GM04503 (cell line): ENCODE data around the gene COL1A2.

Source experiments
- DNase-seq: peaks from one replicate; pipeline ENCODE4 v3.0.0-alpha.2; 2012; ENCODE audit warnings: low read depth

The COL1A2 gene

GRCh38 chr7:94410413-94411187, 15.9 kb downstream of the COL1A2 start:
- no peak for DNase-seq

- no peak for DNase-seq
Measured at GRCh38 chr7:94411188-94411466, 16.4 kb downstream of the COL1A2 start.

GRCh38 chr7:94412762-94413322, 18.1 kb downstream of the COL1A2 start:
- DNase-seq, result no peak

GRCh38 chr7:94414481-94414880, 19.8 kb downstream of the COL1A2 start:
- DNase-seq, result no peak

GRCh38 chr7:94414980-94415379, 20.3 kb downstream of the COL1A2 start:
- no peak for DNase-seq

- no peak for DNase-seq
Measured at GRCh38 chr7:94417306-94417705, 22.6 kb downstream of the COL1A2 start.

- DNase-seq, result no peak
Measured at GRCh38 chr7:94417901-94418300, 23.2 kb downstream of the COL1A2 start.

- DNase-seq, result no peak
Measured at GRCh38 chr7:94418851-94419250, 24.2 kb downstream of the COL1A2 start.

- no peak for DNase-seq
Measured at GRCh38 chr7:94420328-94420727, 25.6 kb downstream of the COL1A2 start.

- no peak for DNase-seq
Measured at GRCh38 chr7:94421681-94422080, 27.0 kb downstream of the COL1A2 start.

GRCh38 chr7:94422136-94422535, 27.4 kb downstream of the COL1A2 start:
- no peak for DNase-seq

- peak; percentile 3 for DNase-seq
Measured at GRCh38 chr7:94422827-94423460, 28.2 kb downstream of the COL1A2 start.

- DNase-seq, result peak; percentile 75
Measured at GRCh38 chr7:94423863-94424735, 29.4 kb downstream of the COL1A2 start.

GRCh38 chr7:94425546-94425945, 30.9 kb downstream of the COL1A2 start:
- no peak for DNase-seq

- DNase-seq, result peak; percentile 8
Measured at GRCh38 chr7:94426980-94427875, 32.5 kb downstream of the COL1A2 start.

GRCh38 chr7:94429153-94429552, 34.5 kb downstream of the COL1A2 start:
- no peak for DNase-seq

GRCh38 chr7:94431176-94431575, 36.5 kb downstream of the COL1A2 start:
- peak; percentile 33 for DNase-seq

- DNase-seq, result peak; percentile 72
Measured at GRCh38 chr7:94431619-94432280, 37.1 kb downstream of the COL1A2 start.

GRCh38 chr7:94432281-94432670, 37.6 kb downstream of the COL1A2 start:
- DNase-seq, result no peak

GRCh38 chr7:94432817-94433216, 38.1 kb downstream of the COL1A2 start:
- DNase-seq, result no peak

GRCh38 chr7:94433224-94433623, 38.5 kb downstream of the COL1A2 start:
- no peak for DNase-seq
